MCF 10A (cell line): Measurements from ENCODE around the gene SIGLEC8. TPM values are rescaled to one million over a fixed set of nuclear protein-coding genes. Genes with fewer than 3 reads are reported as not detected.
"Not testable (repeated sequence)": the region's sequence is repeated elsewhere in the genome, so short reads cannot be mapped to it uniquely, and the experiment has no call there.

Experiments used
- BruUV-seq: library from RNA; stranded (reverse); fragments of 400-500 nt; replicated peaks from 2 replicates; lab custom pipeline; 2021; lab: Mats Ljungman, UMichigan
- CTCF ChIA-PET: fragments of 300-600 bp; sonication (Branson Sonifier 250); formaldehyde crosslinking; extraction: SDS; loops from one replicate; lab custom pipeline; 2021; ENCODE audit warnings: antibody characterized with exemption, inconsistent platforms; lab: Yijun Ruan, JAX
- POLR2A ChIA-PET: fragments of 300-600, 350-650 bp; sonication (Branson Sonifier 250); formaldehyde crosslinking; extraction: SDS; loops from one replicate; lab custom pipeline; 2020; ENCODE audit warnings: antibody characterized with exemption, inconsistent platforms; lab: Yijun Ruan, JAX
- DNase-seq: peaks from one replicate; pipeline ENCODE4 v3.0.0-alpha.2; 2018; ENCODE audit not compliant: unreplicated experiment
- H3K27ac Mint-ChIP-seq: one replicate; pipeline ENCODE4 v1.8.0; 2022; ENCODE audit warnings: mild to moderate bottlenecking, low read depth, mixed read lengths; ENCODE audit not compliant: unreplicated experiment
- H3K27me3 Mint-ChIP-seq: one replicate; pipeline ENCODE4 v1.8.0; 2022; ENCODE audit warnings: mixed read lengths; ENCODE audit not compliant: insufficient read depth, unreplicated experiment
- H3K36me3 Mint-ChIP-seq: one replicate; pipeline ENCODE4 v1.8.0; 2022; ENCODE audit warnings: mild to moderate bottlenecking, moderate library complexity, mixed read lengths; ENCODE audit not compliant: insufficient read depth, unreplicated experiment
- H3K4me1 Mint-ChIP-seq: one replicate; pipeline ENCODE4 v1.8.0; 2022; ENCODE audit warnings: mixed read lengths; ENCODE audit not compliant: insufficient read depth, unreplicated experiment
- H3K4me3 Mint-ChIP-seq: one replicate; pipeline ENCODE4 v1.8.0; 2022; ENCODE audit warnings: mild to moderate bottlenecking, moderate library complexity, mixed read lengths; ENCODE audit not compliant: unreplicated experiment
- H3K9me3 Mint-ChIP-seq: one replicate; pipeline ENCODE4 v1.8.0; 2022; ENCODE audit warnings: mixed read lengths; ENCODE audit not compliant: unreplicated experiment
- CTCF ChIP-seq: fragments of 200-600 bp; IDR thresholded peaks from one replicate; pipeline ENCODE4 v1.8.0; 2022; ENCODE audit warnings: antibody characterized with exemption, mild to moderate bottlenecking; ENCODE audit not compliant: unreplicated experiment
- intact Hi-C: fragments of 100-400 bp; cut with micrococcal nuclease; formaldehyde crosslinking; loops from 2 replicates; pipeline ENCODE4 v1.14.1; 2022
- total RNA-seq: library from RNA; stranded (reverse); gene quantifications from 2 replicates; pipeline ENCODE4 v1.2.3, GENCODE V29; 2022

SIGLEC8 gene
- total RNA-seq, 1 experiment from 2014 or later, result not detected

GRCh38 chr19:51421229-51422052 lies 36.8 kb downstream of the SIGLEC8 start:
- H3K4me1 Mint-ChIP-seq, result no peaks in the 10 kb centered on the region
- no peak overlapping the region for H3K4me3 Mint-ChIP-seq
- no peaks in the 10 kb centered on the region for H3K27me3 Mint-ChIP-seq

GRCh38 chr19:51420511-51420910 lies 37.7 kb downstream of the SIGLEC8 start:
- not testable (repeated sequence) for H3K27ac Mint-ChIP-seq
- intact Hi-C loops, result loop anchor here (5.0 kb wide), 1 partner anchor 237 kb away; no protein-coding TSS in a partner anchor

More at GRCh38 chr19:51421229-51422052, 36.8 kb downstream of the SIGLEC8 start:
- H3K27ac Mint-ChIP-seq, result no peak overlapping the region
- H3K9me3 Mint-ChIP-seq, result no peaks in the 10 kb centered on the region
- CTCF ChIA-PET, result interaction anchor here (0.6 to 2.6 kb wide), 21 partner anchors 12 to 356 kb away, joined by 3 to 11 read pairs (median 4); no protein-coding TSS in a partner anchor
- no peak for TF ChIP-seq CTCF
- intact Hi-C loops, result loop anchor here (5.0 kb wide), 1 partner anchor 236 kb away; no protein-coding TSS in a partner anchor
- no peak for DNase-seq
- H3K36me3 Mint-ChIP-seq, result no peaks in the 10 kb centered on the region
- no TSS peak for BruUV-seq
- POLR2A ChIA-PET, result no interaction called here

GRCh38 chr19:51418707-51419106 lies 39.5 kb downstream of the SIGLEC8 start:
- H3K36me3 Mint-ChIP-seq, result no peaks in the 10 kb centered on the region
- H3K27me3 Mint-ChIP-seq, result no peaks in the 10 kb centered on the region
- no peak for DNase-seq
- H3K27ac Mint-ChIP-seq, result no peak overlapping the region
- TF ChIP-seq CTCF, result no peak
- H3K4me1 Mint-ChIP-seq, result no peaks in the 10 kb centered on the region
- POLR2A ChIA-PET, result interaction anchor here (0.6 kb wide), 1 partner anchor 13 kb away, joined by 3 read pairs; no protein-coding TSS in a partner anchor
- H3K4me3 Mint-ChIP-seq, result no peak overlapping the region
- CTCF ChIA-PET, result interaction anchor here (0.8 to 2.6 kb wide), 2 partner anchors 14 to 97 kb away, joined by 3 to 9 read pairs; no protein-coding TSS in a partner anchor
- intact Hi-C loops, result no loop called here
- no peaks in the 10 kb centered on the region for H3K9me3 Mint-ChIP-seq
- no TSS peak for BruUV-seq

More at GRCh38 chr19:51420511-51420910, 37.7 kb downstream of the SIGLEC8 start:
- H3K36me3 Mint-ChIP-seq, H3K4me3 Mint-ChIP-seq, H3K9me3 Mint-ChIP-seq, DNase-seq, POLR2A ChIA-PET, H3K27me3 Mint-ChIP-seq, BruUV-seq, H3K4me1 Mint-ChIP-seq: not testable (repeated sequence)
- CTCF ChIA-PET, result interaction anchor here (0.6 to 2.6 kb wide), 13 partner anchors 12 to 956 kb away, joined by 3 to 11 read pairs (median 5); no protein-coding TSS in a partner anchor

GRCh38 chr19:51417810-51418157 lies 40.5 kb downstream of the SIGLEC8 start:
- no peak for DNase-seq
- CTCF ChIA-PET, result interaction anchor here (0.6 to 2.6 kb wide), 6 partner anchors 19 to 1227 kb away, joined by 3 to 9 read pairs (median 4); no protein-coding TSS in a partner anchor
- no peak overlapping the region for H3K4me3 Mint-ChIP-seq
- H3K36me3 Mint-ChIP-seq, result no peaks in the 10 kb centered on the region
- no peaks in the 10 kb centered on the region for H3K27me3 Mint-ChIP-seq
- no TSS peak for BruUV-seq
- H3K4me1 Mint-ChIP-seq, result no peaks in the 10 kb centered on the region
- no peaks in the 10 kb centered on the region for H3K9me3 Mint-ChIP-seq
- no peak for TF ChIP-seq CTCF
- no peak overlapping the region for H3K27ac Mint-ChIP-seq
- intact Hi-C loops, result no loop called here
- POLR2A ChIA-PET, result interaction anchor here (0.9 kb wide), 1 partner anchor 78 kb away, joined by 3 read pairs; no protein-coding TSS in a partner anchor
